OCI-M2 (cell line): ENCODE measurements around the gene GCNT2.
"Not testable (repeated sequence)": the region's sequence is repeated elsewhere in the genome, so short reads cannot be mapped to it uniquely, and the experiment has no call there.

Experiments
- DNase-seq: peaks from one replicate; lab custom pipeline; 2025; ENCODE audit not compliant: unreplicated experiment; lab: John Stamatoyannopoulos, UW

GCNT2 gene

GRCh38 chr6:10513544-10513943 lies 7.6 kb upstream of the GCNT2 start:
- DNase-seq: no peak

- DNase-seq: no peak
Measured at GRCh38 chr6:10514049-10514780, 6.9 kb upstream of the GCNT2 start.

DNA sequence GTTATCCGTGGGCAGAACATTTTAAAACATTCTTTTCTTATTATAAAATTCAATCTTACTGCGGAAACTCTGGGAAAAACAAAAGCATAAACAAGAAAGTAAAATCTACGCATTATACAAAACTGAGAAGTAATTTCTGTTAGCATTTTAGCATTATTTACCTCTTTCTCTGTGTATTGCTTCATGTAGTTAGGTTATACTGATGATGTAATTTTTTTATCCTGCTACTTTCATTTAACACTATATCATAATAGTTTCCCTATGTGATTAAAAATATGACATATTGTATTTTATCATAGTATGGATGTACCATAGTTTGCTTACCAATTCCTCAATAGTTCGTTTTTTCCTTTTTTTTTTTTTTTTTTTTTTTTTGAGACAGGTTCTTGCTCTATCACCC lies 4.2 kb upstream of the GCNT2 start:
- no peak for DNase-seq

- no peak for DNase-seq
Measured at GRCh38 chr6:10518557-10519407, 2.4 kb upstream of the GCNT2 start.

GRCh38 chr6:10519408-10519697 lies 1.8 kb upstream of the GCNT2 start:
- not testable (repeated sequence) for DNase-seq

GRCh38 chr6:10520468-10520867 lies 683 bp upstream of the GCNT2 start:
- no peak for DNase-seq

GRCh38 chr6:10522929-10523573 lies 1.9 kb downstream of the GCNT2 start:
- no peak for DNase-seq

DNA sequence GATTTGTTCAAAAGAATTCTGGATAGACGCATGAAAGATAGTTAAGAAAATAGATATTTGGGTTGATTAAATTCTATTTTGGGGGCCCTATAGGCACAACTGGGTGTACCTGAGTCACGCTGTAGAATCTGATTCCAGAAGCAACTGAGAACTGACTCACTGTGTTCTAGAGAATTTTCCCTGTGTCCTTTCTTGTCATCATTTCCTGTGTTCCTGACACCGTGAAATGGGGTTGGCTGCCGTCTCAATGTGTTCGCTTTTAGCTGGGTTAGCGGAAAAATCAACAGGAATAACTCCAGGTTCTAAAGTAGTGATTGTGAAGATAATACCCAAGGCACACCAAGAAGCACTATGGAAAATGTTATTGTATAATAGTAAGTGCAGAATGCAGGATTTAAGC lies 5.0 kb downstream of the GCNT2 start:
- no peak for DNase-seq

- DNase-seq: no peak
Measured at GRCh38 chr6:10528158-10528981, 7.2 kb downstream of the GCNT2 start.

- no peak for DNase-seq
Measured at GRCh38 chr6:10529231-10529801, 8.2 kb downstream of the GCNT2 start.

- DNase-seq: not testable (repeated sequence)
Measured at GRCh38 chr6:10529828-10530374, 8.8 kb downstream of the GCNT2 start.

DNA sequence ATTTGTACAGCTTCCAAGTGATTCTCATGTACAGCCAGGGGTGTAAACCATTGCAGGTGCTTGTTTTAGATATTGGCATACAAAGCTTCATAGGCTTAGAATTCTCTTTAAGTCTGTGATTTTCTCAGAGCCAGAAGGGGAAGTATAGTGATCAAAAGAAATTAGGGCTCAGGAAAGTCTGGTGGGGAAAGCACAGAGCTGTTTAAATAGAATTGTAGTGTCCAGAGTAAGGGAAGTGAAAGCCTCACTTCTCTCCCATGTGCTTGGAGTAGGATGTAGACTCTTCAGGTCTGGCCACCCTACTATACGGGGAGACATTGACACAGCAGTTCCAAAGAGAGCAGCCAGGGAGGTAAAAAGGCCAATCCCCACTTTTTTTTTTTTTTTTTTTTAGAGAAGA lies 10.4 kb downstream of the GCNT2 start:
- DNase-seq: no peak

DNA sequence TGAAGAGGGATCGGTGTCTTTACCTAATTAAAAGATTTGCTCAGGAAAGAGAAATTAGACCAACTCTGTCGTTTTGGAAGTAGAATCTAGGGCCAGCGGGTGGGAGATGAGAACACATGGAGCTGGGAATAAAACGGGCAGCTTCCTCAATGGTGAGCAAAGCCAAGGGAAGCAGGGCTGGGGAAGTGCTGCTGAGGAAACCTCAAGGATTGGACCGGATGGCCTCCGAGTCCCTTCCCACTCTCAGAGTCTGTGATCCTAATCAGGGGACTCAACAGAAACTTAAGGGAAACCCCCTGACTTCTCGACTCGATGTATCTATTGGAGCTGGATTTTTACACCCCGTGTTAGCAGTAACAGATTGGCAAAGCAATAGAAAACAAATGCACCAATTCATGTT lies 10.8 kb downstream of the GCNT2 start:
- no peak for DNase-seq

DNA sequence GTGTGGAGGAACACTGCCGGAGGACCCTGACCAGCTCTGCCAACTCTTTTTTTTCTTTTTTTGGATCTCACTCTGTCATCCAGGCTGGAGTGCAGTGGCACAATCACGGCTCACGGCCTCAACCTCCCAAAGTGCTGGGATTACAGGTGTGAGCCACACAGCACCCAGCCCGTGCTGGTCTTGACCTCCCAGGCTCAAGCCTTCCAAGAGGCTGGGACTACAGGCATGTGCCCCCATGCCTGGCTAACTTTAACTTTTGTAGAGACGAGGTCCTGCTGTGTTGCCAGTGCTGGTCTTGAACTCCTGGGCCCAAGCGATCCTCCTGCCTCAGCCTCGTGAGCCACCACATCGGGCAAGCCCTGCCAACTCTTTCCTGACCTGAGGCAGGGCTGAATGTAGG lies 11.2 kb downstream of the GCNT2 start:
- DNase-seq: no peak

DNA sequence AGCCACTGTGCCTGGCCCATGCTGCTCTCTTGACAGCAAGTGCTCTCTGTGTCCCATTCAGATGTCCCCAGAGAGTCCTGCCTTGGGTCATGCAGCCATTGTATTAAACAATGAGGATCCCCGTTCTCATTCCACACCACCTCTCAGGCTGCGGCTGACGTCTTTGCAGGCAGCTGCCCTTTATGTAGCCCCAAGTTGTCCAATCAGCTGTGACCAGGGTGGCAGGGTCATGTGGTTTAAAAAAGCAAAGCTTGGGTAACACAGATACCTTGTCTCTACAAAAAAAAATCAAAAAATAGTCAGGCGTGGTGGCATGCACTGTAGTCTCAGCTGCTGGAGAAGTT lies 13.2 kb downstream of the GCNT2 start:
- DNase-seq: no peak

- no peak for DNase-seq
Measured at GRCh38 chr6:10535193-10535592, 14.0 kb downstream of the GCNT2 start.

DNA sequence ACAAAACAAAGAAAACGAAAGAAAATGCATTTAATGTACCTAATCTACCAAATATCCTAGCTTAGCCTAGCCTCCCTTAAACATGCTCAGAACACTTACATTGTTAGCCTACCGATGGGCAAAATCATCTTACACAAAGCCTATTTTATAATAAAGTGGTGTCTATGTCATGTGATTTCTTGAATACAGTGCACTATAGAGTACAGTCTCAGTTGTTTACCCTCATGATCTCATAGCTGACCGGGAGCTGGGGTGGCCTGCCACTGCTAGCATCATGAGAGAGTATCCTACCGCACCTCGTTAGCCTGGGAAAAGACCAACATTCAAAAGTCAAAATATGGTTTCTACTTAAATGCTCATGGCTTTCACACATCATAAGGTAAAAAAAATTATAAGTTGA lies 16.6 kb downstream of the GCNT2 start:
- DNase-seq: no peak

GRCh38 chr6:10540073-10540746 lies 19.1 kb downstream of the GCNT2 start:
- no peak for DNase-seq

DNA sequence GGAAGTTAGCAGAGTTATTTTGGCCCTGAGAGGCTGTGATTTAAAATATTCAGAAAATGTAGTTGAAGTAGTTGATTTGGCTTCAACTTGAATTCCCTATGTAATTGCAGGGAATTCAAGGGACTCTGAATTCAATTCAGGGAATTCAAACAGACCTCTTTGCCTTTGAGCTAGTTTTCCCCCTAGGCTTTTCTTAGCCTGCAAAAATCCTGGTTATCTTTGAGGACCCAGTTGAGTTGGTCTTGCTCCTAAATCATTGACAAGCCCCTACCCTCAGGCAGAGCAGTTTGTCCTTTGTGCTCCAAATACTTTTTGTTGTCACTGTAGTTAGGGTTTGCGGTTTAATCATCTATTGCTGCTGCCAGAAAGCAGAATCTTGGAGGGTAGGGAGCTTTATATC lies 20.4 kb downstream of the GCNT2 start:
- DNase-seq: no peak

- no peak for DNase-seq
Measured at GRCh38 chr6:10542213-10542612, 21.1 kb downstream of the GCNT2 start.
